Measurements from ENCODE around the gene GSN.

The GSN gene

GRCh38 chr9:121233906-121234831, 33.8 kb upstream of the GSN start:
- Histone ChIP-seq H3K4me1 (ENCODE audit: control insufficient read depth, insufficient read depth, low read length) (peaks cover 11% of the 10 kb centered on the region), H3K27me3 (ENCODE audit: control insufficient read depth, insufficient read depth, low read length) (no peaks in the 10 kb centered on the region), H3K9ac (ENCODE audit: low read depth, low read length) (no peak overlapping the region), H3K4me3 (ENCODE audit: low read length) (no peak overlapping the region), H3K36me3 (ENCODE audit: insufficient read depth, low read length) (no peaks in the 10 kb centered on the region), H3K9me3 (replicated peaks; ENCODE audit: low read length) (no peaks in the 10 kb centered on the region), H3K4me2 (ENCODE audit: low read length) (no peak overlapping the region)

DNA sequence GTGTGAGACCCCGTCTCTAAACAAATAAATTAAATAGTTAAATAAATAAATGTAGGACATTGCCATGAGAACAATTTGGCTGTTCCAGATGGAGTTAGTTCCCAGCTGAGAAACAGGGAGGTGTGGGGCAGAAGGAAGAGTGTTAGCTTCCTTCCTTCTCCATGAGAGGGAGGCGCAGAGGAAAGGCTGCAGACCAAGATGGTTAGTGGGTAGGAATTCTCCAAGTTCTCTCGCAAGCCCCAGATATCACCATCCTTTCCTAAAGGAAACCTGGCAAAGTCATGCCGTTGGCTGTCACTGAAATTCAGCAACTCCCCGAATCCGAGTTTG, 33.2 kb upstream of the GSN start:
- Histone ChIP-seq H3K9ac (ENCODE audit: low read depth, low read length) (no peak overlapping the region), H3K4me3 (ENCODE audit: low read length) (no peak overlapping the region), H3K9me3 (replicated peaks; ENCODE audit: low read length) (no peaks in the 10 kb centered on the region), H3K4me1 (ENCODE audit: control insufficient read depth, insufficient read depth, low read length) (peaks cover 11% of the 10 kb centered on the region), H3K36me3 (ENCODE audit: insufficient read depth, low read length) (no peaks in the 10 kb centered on the region), H3K4me2 (ENCODE audit: low read length) (no peak overlapping the region), H3K27me3 (ENCODE audit: control insufficient read depth, insufficient read depth, low read length) (no peaks in the 10 kb centered on the region)

- Histone ChIP-seq H3K36me3 (ENCODE audit: insufficient read depth, low read length) (no peaks in the 10 kb centered on the region), H3K27me3 (ENCODE audit: control insufficient read depth, insufficient read depth, low read length) (no peaks in the 10 kb centered on the region), H3K9me3 (replicated peaks; ENCODE audit: low read length) (no peaks in the 10 kb centered on the region), H3K9ac (ENCODE audit: low read depth, low read length) (no peak overlapping the region), H3K4me3 (ENCODE audit: low read length) (no peak overlapping the region), H3K4me1 (ENCODE audit: control insufficient read depth, insufficient read depth, low read length) (peaks cover 11% of the 10 kb centered on the region), H3K4me2 (ENCODE audit: low read length) (no peak overlapping the region)
Measured at GRCh38 chr9:121235512-121235911, 32.5 kb upstream of the GSN start.

DNA sequence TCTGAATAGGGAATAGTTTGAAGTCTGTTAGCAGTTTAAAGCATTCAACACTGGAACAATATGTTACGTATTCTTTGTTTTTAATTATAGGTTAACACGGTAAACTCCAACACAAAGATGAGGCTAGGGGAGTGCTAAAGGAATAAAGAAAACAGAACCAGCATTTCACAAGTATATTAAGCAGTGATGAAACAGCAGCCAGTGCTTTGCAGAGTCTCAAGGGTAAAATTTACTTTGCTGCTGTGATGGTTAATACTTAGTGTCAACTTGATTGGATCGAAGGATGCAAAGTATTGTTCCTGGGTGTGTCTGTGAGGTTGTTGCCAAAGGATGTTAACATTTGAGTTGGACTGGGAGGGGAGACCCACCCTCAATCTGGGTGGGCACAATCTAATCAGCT, 30.0 kb upstream of the GSN start:
- Histone ChIP-seq H3K4me3 (ENCODE audit: low read length) (no peak overlapping the region), H3K4me2 (ENCODE audit: low read length) (no peak overlapping the region), H3K27me3 (ENCODE audit: control insufficient read depth, insufficient read depth, low read length) (no peaks in the 10 kb centered on the region), H3K9ac (ENCODE audit: low read depth, low read length) (no peak overlapping the region), H3K9me3 (replicated peaks; ENCODE audit: low read length) (no peaks in the 10 kb centered on the region), H3K4me1 (ENCODE audit: control insufficient read depth, insufficient read depth, low read length) (peaks cover 28% of the 10 kb centered on the region), H3K36me3 (ENCODE audit: insufficient read depth, low read length) (no peaks in the 10 kb centered on the region)

DNA sequence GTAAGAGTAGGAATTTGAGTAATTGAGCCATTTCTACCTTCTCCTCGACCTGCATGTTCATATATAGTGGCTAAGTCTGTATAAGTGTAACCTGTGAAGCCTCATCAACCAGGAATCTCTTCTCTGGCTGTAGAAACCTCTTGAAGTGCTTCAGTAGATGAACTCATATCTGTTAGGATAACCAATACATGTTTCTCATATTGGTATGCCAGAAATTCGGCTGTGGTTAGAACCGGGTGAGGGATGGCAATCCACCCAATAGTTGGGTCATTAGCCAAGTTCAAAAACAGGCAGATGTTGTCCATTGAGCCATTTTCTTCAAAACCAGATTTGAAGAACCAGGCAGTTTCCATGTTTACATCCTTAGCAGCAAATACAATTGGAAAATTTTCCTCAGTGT, 28.9 kb upstream of the GSN start:
- peaks cover 23% of the 10 kb centered on the region for H3K4me1 ChIP-seq (ENCODE audit: control insufficient read depth, insufficient read depth, low read length)
- H3K4me2 ChIP-seq (ENCODE audit: low read length): no peak overlapping the region
- no peaks in the 10 kb centered on the region for H3K9me3 ChIP-seq (replicated peaks; ENCODE audit: low read length)

GRCh38 chr9:121239851-121240250, 28.1 kb upstream of the GSN start:
- no peaks in the 10 kb centered on the region for H3K9me3 ChIP-seq (replicated peaks; ENCODE audit: low read length)
- no peaks in the 10 kb centered on the region for H3K27me3 ChIP-seq (ENCODE audit: control insufficient read depth, insufficient read depth, low read length)
- peaks cover 17% of the 10 kb centered on the region for H3K4me1 ChIP-seq (ENCODE audit: control insufficient read depth, insufficient read depth, low read length)

More for the DNA sequence above, 28.9 kb upstream of the GSN start:
- Histone ChIP-seq H3K9ac (ENCODE audit: low read depth, low read length) (no peak overlapping the region), H3K36me3 (ENCODE audit: insufficient read depth, low read length) (no peaks in the 10 kb centered on the region), H3K27me3 (ENCODE audit: control insufficient read depth, insufficient read depth, low read length) (no peaks in the 10 kb centered on the region), H3K4me3 (ENCODE audit: low read length) (no peak overlapping the region)

GRCh38 chr9:121240472-121241135, 27.4 kb upstream of the GSN start:
- Histone ChIP-seq H3K4me1 (ENCODE audit: control insufficient read depth, insufficient read depth, low read length) (peaks cover 17% of the 10 kb centered on the region), H3K36me3 (ENCODE audit: insufficient read depth, low read length) (no peaks in the 10 kb centered on the region), H3K9ac (ENCODE audit: low read depth, low read length) (no peak overlapping the region), H3K4me3 (ENCODE audit: low read length) (no peak overlapping the region), H3K4me2 (ENCODE audit: low read length) (no peak overlapping the region), H3K9me3 (replicated peaks; ENCODE audit: low read length) (no peaks in the 10 kb centered on the region), H3K27me3 (ENCODE audit: control insufficient read depth, insufficient read depth, low read length) (no peaks in the 10 kb centered on the region)

More at GRCh38 chr9:121239851-121240250, 28.1 kb upstream of the GSN start:
- H3K9ac ChIP-seq (ENCODE audit: low read depth, low read length): no peak overlapping the region
- H3K36me3 ChIP-seq (ENCODE audit: insufficient read depth, low read length): no peaks in the 10 kb centered on the region
- H3K4me2 ChIP-seq (ENCODE audit: low read length): no peak overlapping the region
- H3K4me3 ChIP-seq (ENCODE audit: low read length): no peak overlapping the region

- H3K4me2 ChIP-seq (ENCODE audit: low read length): no peak overlapping the region
- no peaks in the 10 kb centered on the region for H3K9me3 ChIP-seq (replicated peaks; ENCODE audit: low read length)
- no peak overlapping the region for H3K4me3 ChIP-seq (ENCODE audit: low read length)
- peak overlapping the region; percentile 26 for H3K9ac ChIP-seq (ENCODE audit: low read depth, low read length)
- no peaks in the 10 kb centered on the region for H3K36me3 ChIP-seq (ENCODE audit: insufficient read depth, low read length)
- no peaks in the 10 kb centered on the region for H3K27me3 ChIP-seq (ENCODE audit: control insufficient read depth, insufficient read depth, low read length)
- peaks cover 27% of the 10 kb centered on the region for H3K4me1 ChIP-seq (ENCODE audit: control insufficient read depth, insufficient read depth, low read length)
Measured at GRCh38 chr9:121242219-121242958, 25.6 kb upstream of the GSN start.

DNA sequence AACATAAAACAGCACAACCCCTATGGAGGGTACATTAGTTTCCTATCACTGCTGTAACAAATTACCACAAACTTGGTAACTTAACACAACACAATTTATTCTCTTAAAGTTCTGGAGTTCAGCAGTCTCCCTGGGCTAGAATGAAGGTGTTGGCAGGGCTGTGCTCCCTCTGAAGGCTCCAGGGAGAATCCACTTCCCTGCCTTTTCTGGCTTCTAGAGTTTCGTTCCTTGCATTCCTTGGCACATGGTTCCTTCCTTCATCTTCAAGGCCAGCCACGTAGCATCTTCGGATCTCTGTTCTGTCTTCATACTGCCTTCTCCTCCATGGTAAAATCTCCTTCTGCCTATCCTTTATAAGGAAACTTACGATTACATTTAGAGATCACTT, 25.0 kb upstream of the GSN start:
- no peak overlapping the region for H3K4me2 ChIP-seq (ENCODE audit: low read length)
- no peak overlapping the region for H3K4me3 ChIP-seq (ENCODE audit: low read length)
- no peaks in the 10 kb centered on the region for H3K36me3 ChIP-seq (ENCODE audit: insufficient read depth, low read length)
- no peaks in the 10 kb centered on the region for H3K9me3 ChIP-seq (replicated peaks; ENCODE audit: low read length)
- H3K27me3 ChIP-seq (ENCODE audit: control insufficient read depth, insufficient read depth, low read length): no peaks in the 10 kb centered on the region
- H3K9ac ChIP-seq (ENCODE audit: low read depth, low read length): no peak overlapping the region
- peaks cover 31% of the 10 kb centered on the region for H3K4me1 ChIP-seq (ENCODE audit: control insufficient read depth, insufficient read depth, low read length)

- peak overlapping the region; percentile 48 for H3K9ac ChIP-seq (ENCODE audit: low read depth, low read length)
- H3K4me1 ChIP-seq (ENCODE audit: control insufficient read depth, insufficient read depth, low read length): peaks cover 24% of the 10 kb centered on the region
- H3K9me3 ChIP-seq (replicated peaks; ENCODE audit: low read length): no peaks in the 10 kb centered on the region
- H3K4me2 ChIP-seq (ENCODE audit: low read length): peak overlapping the region; percentile 59
- H3K36me3 ChIP-seq (ENCODE audit: insufficient read depth, low read length): no peaks in the 10 kb centered on the region
- peak overlapping the region; percentile 18 for H3K4me3 ChIP-seq (ENCODE audit: low read length)
- H3K27me3 ChIP-seq (ENCODE audit: control insufficient read depth, insufficient read depth, low read length): no peaks in the 10 kb centered on the region
Measured at GRCh38 chr9:121246821-121247561, 21.0 kb upstream of the GSN start.

- H3K4me3 ChIP-seq (ENCODE audit: low read length): no peak overlapping the region
Measured at GRCh38 chr9:121249563-121249962, 18.4 kb upstream of the GSN start.

More at GRCh38 chr9:121249563-121249962, 18.4 kb upstream of the GSN start:
- Histone ChIP-seq H3K27me3 (ENCODE audit: control insufficient read depth, insufficient read depth, low read length) (no peaks in the 10 kb centered on the region), H3K4me1 (ENCODE audit: control insufficient read depth, insufficient read depth, low read length) (peaks cover 15% of the 10 kb centered on the region), H3K9me3 (replicated peaks; ENCODE audit: low read length) (no peaks in the 10 kb centered on the region), H3K9ac (ENCODE audit: low read depth, low read length) (no peak overlapping the region), H3K4me2 (ENCODE audit: low read length) (no peak overlapping the region), H3K36me3 (ENCODE audit: insufficient read depth, low read length) (no peaks in the 10 kb centered on the region)
